ENCODE measurements around the gene UTS2B. TPM values are rescaled to one million over a fixed set of nuclear protein-coding genes. Genes with fewer than 3 reads are reported as not detected.

The UTS2B gene
- total and polyA plus RNA-seq, 4 donors = 0.10 to 0.76 TPM; not detected in 2

DNA sequence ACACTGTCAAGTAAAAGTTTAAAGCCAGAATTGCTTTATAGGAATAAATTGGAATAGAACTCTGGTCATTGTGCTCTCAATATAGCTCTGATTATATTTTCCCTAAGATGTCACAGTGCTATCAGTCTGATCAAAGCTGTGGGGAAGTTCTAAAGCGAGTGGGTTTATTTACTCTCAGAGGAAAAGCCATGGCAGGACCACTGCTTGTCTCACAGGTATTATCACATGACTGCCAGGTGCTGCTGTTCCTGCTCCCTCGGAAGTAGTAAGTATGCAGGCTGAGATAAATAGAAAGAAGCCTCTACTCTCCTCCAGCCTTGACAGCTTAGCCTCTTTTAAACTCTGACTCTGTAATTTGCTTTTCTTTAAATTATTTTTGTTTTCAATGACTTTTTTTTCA, 49.1 kb upstream of the UTS2B start:
- no peaks in the 10 kb centered on the region for H3K9me3 ChIP-seq (ENCODE audit: control insufficient read depth in 4 of 4, low read length in 3 of 4)
- no peak overlapping the region for H3K4me3 ChIP-seq (ENCODE audit: low read depth in 1 of 3, low read length in 3 of 3)
- no peak overlapping the region for H3K27ac ChIP-seq (ENCODE audit: low read depth in 1 of 2, low read length in 2 of 2)
- WGBS = 69% methylated on average over 2 of the region's 2 CpGs
- no peaks in the 10 kb centered on the region for H3K27me3 ChIP-seq (ENCODE audit: control insufficient read depth in 4 of 4, insufficient read depth in 4 of 4, low read length in 3 of 4)
- H3K4me1 ChIP-seq (ENCODE audit: control insufficient read depth in 4 of 4, insufficient read depth in 4 of 4, low read length in 3 of 4) = no peaks in the 10 kb centered on the region
- TF ChIP-seq, protein P1, sequence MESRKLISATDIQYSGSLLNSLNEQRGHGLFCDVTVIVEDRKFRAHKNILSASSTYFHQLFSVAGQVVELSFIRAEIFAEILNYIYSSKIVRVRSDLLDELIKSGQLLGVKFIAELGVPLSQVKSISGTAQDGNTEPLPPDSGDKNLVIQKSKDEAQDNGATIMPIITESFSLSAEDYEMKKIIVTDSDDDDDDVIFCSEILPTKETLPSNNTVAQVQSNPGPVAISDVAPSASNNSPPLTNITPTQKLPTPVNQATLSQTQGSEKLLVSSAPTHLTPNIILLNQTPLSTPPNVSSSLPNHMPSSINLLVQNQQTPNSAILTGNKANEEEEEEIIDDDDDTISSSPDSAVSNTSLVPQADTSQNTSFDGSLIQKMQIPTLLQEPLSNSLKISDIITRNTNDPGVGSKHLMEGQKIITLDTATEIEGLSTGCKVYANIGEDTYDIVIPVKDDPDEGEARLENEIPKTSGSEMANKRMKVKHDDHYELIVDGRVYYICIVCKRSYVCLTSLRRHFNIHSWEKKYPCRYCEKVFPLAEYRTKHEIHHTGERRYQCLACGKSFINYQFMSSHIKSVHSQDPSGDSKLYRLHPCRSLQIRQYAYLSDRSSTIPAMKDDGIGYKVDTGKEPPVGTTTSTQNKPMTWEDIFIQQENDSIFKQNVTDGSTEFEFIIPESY (IDR thresholded peaks at IDR 0.05) = no peak
- TF ChIP-seq FOXA1 (IDR thresholded peaks at IDR 0.05) = no peak
- no peak for TF ChIP-seq NR2F2 (IDR thresholded peaks at IDR 0.05)
- no peak for TF ChIP-seq TAF1 (conservative IDR thresholded peaks at IDR 0.05)
- no peak for TF ChIP-seq JUND (IDR thresholded peaks at IDR 0.05)
- no peak for TF ChIP-seq RAD21 (IDR thresholded peaks at IDR 0.05)
- TF ChIP-seq HNF4G (IDR thresholded peaks at IDR 0.05) = no peak
- TF ChIP-seq ATF3 (IDR thresholded peaks at IDR 0.05) = no peak
- TF ChIP-seq YY1 (IDR thresholded peaks at IDR 0.05) = no peak
- no peak for TF ChIP-seq SP1 (IDR thresholded peaks at IDR 0.05)
- no peak for TF ChIP-seq FOXA2 (IDR thresholded peaks at IDR 0.05)
- no peak for TF ChIP-seq RXRA (IDR thresholded peaks at IDR 0.05)
- TF ChIP-seq EGR1 (IDR thresholded peaks at IDR 0.05; ENCODE audit: low read depth in 2 of 2) = no peak
- TF ChIP-seq, protein P2, sequence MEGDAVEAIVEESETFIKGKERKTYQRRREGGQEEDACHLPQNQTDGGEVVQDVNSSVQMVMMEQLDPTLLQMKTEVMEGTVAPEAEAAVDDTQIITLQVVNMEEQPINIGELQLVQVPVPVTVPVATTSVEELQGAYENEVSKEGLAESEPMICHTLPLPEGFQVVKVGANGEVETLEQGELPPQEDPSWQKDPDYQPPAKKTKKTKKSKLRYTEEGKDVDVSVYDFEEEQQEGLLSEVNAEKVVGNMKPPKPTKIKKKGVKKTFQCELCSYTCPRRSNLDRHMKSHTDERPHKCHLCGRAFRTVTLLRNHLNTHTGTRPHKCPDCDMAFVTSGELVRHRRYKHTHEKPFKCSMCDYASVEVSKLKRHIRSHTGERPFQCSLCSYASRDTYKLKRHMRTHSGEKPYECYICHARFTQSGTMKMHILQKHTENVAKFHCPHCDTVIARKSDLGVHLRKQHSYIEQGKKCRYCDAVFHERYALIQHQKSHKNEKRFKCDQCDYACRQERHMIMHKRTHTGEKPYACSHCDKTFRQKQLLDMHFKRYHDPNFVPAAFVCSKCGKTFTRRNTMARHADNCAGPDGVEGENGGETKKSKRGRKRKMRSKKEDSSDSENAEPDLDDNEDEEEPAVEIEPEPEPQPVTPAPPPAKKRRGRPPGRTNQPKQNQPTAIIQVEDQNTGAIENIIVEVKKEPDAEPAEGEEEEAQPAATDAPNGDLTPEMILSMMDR (IDR thresholded peaks at IDR 0.05; ENCODE audit: low read depth, low read length, missing input control) = no peak
- H3K36me3 ChIP-seq (ENCODE audit: control insufficient read depth in 4 of 4, insufficient read depth in 3 of 4, low read depth in 1 of 4, low read length in 3 of 4) = peaks cover 5 to 44% (median 39%) of the 10 kb centered on the region in 4 donors
- H3K9ac ChIP-seq (ENCODE audit: low read depth in 1 of 2, low read length in 2 of 2) = no peak overlapping the region
- no peak for DNase-seq (ENCODE audit: low spot score)

- H3K4me1 ChIP-seq (ENCODE audit: control insufficient read depth in 4 of 4, insufficient read depth in 4 of 4, low read length in 3 of 4) = no peaks in the 10 kb centered on the region
- no peaks in the 10 kb centered on the region for H3K27me3 ChIP-seq (ENCODE audit: control insufficient read depth in 4 of 4, insufficient read depth in 4 of 4, low read length in 3 of 4)
- no peaks in the 10 kb centered on the region for H3K9me3 ChIP-seq (ENCODE audit: control insufficient read depth in 4 of 4, low read length in 3 of 4)
- no peak for DNase-seq (ENCODE audit: low spot score)
- no peak overlapping the region for H3K9ac ChIP-seq (ENCODE audit: low read depth in 1 of 2, low read length in 2 of 2)
- H3K36me3 ChIP-seq (ENCODE audit: control insufficient read depth in 4 of 4, insufficient read depth in 3 of 4, low read depth in 1 of 4, low read length in 3 of 4) = peaks cover 5 to 42% (median 37%) of the 10 kb centered on the region in 4 donors
- H3K4me3 ChIP-seq (ENCODE audit: low read depth in 1 of 3, low read length in 3 of 3) = no peak overlapping the region
- no peak overlapping the region for H3K27ac ChIP-seq (ENCODE audit: low read depth in 1 of 2, low read length in 2 of 2)
- TF ChIP-seq HNF4A (conservative IDR thresholded peaks at IDR 0.05) (no peak), HNF4G (IDR thresholded peaks at IDR 0.05) (no peak), TAF1 (conservative IDR thresholded peaks at IDR 0.05) (no peak), NR2F2 (IDR thresholded peaks at IDR 0.05) (no peak), ATF3 (IDR thresholded peaks at IDR 0.05) (no peak), SP1 (IDR thresholded peaks at IDR 0.05) (no peak), GABPA (IDR thresholded peaks at IDR 0.05 in 1 of 2, conservative IDR thresholded peaks at IDR 0.05 in 1 of 2) (no peak), FOXA1 (IDR thresholded peaks at IDR 0.05) (no peak), YY1 (IDR thresholded peaks at IDR 0.05) (no peak), FOXA2 (IDR thresholded peaks at IDR 0.05) (no peak), RAD21 (IDR thresholded peaks at IDR 0.05) (no peak), JUND (IDR thresholded peaks at IDR 0.05) (no peak), RXRA (IDR thresholded peaks at IDR 0.05) (no peak)
- TF ChIP-seq, protein P1 (IDR thresholded peaks at IDR 0.05) = no peak
- TF ChIP-seq, protein P2 (IDR thresholded peaks at IDR 0.05; ENCODE audit: low read depth, low read length, missing input control) = no peak
- TF ChIP-seq, protein P3, sequence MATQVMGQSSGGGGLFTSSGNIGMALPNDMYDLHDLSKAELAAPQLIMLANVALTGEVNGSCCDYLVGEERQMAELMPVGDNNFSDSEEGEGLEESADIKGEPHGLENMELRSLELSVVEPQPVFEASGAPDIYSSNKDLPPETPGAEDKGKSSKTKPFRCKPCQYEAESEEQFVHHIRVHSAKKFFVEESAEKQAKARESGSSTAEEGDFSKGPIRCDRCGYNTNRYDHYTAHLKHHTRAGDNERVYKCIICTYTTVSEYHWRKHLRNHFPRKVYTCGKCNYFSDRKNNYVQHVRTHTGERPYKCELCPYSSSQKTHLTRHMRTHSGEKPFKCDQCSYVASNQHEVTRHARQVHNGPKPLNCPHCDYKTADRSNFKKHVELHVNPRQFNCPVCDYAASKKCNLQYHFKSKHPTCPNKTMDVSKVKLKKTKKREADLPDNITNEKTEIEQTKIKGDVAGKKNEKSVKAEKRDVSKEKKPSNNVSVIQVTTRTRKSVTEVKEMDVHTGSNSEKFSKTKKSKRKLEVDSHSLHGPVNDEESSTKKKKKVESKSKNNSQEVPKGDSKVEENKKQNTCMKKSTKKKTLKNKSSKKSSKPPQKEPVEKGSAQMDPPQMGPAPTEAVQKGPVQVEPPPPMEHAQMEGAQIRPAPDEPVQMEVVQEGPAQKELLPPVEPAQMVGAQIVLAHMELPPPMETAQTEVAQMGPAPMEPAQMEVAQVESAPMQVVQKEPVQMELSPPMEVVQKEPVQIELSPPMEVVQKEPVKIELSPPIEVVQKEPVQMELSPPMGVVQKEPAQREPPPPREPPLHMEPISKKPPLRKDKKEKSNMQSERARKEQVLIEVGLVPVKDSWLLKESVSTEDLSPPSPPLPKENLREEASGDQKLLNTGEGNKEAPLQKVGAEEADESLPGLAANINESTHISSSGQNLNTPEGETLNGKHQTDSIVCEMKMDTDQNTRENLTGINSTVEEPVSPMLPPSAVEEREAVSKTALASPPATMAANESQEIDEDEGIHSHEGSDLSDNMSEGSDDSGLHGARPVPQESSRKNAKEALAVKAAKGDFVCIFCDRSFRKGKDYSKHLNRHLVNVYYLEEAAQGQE (IDR thresholded peaks at IDR 0.05) = no peak
- TF ChIP-seq, protein P4, sequence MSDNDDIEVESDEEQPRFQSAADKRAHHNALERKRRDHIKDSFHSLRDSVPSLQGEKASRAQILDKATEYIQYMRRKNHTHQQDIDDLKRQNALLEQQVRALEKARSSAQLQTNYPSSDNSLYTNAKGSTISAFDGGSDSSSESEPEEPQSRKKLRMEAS (IDR thresholded peaks at IDR 0.05) = no peak
These were observed 48.0 kb upstream of the UTS2B start for GRCh38 chr3:191378142-191378812.

All from liver (tissue), 9 donors.